Colonic mucosa (tissue), 4 donors: ENCODE results near the gene MATR3. TPM values are rescaled to one million over a fixed set of nuclear protein-coding genes. Genes with fewer than 3 reads are reported as not detected.
"Not testable (repeated sequence)": the region's sequence is repeated elsewhere in the genome, so short reads cannot be mapped to it uniquely, and the experiment has no call there.

Experiments used
- DNase-seq: peaks from one replicate; pipeline ENCODE4 v3.0.0-alpha.2; 2020
- H3K27ac ChIP-seq: fragments of 200-600 bp; one replicate; pipeline ENCODE4 v1.8.0; 2021
- H3K27me3 ChIP-seq: fragments of 200-600 bp; one replicate; pipeline ENCODE4 v1.8.0; 2021
- H3K36me3 ChIP-seq: fragments of 200-600 bp; one replicate; pipeline ENCODE4 v1.8.0; 2021
- H3K4me1 ChIP-seq: fragments of 200-600 bp; one replicate; pipeline ENCODE4 v1.8.0; 2021; ENCODE audit warnings: mild to moderate bottlenecking
- H3K4me3 ChIP-seq: fragments of 200-600 bp; one replicate; pipeline ENCODE4 v1.8.0; 2021
- H3K9ac ChIP-seq, 2 donors: one replicate each; pipeline ENCODE4 v1.7.0; 2013; ENCODE audit warnings: control low read depth in 2 of 2, low read depth in 2 of 2, low read length in 2 of 2
- H3K9me3 ChIP-seq: fragments of 200-600 bp; one replicate; pipeline ENCODE4 v1.8.0; 2021
- intact Hi-C: fragments of 100-400 bp; cut with DNase I; formaldehyde crosslinking; loops from one replicate; pipeline ENCODE4 v1.14.1; 2022
- total RNA-seq, 2 donors: library from RNA; stranded (reverse); fragmentation: NEBNext Ultra II Directional in 1 of 2; extraction: Animal tissue kit (Norgen Biotek cat#: 25700) in 1 of 2; gene quantifications; one replicate each; pipeline ENCODE4 v1.2.1, GENCODE V29; 2021
- TF ChIP-seq, protein P1 (sequence below): fragments of 200-600 bp; IDR thresholded peaks from one replicate; pipeline ENCODE4 v1.8.0; 2022; ENCODE audit warnings: antibody characterized with exemption, mild to moderate bottlenecking
- donor health status: healthy.
- donor health status: DM: no; HTN: no; CAD: no.
- donor health status: DM: no; HTN: no; CAD: no.

MATR3 gene
- total RNA-seq, 2 donors from 2014 or later = 105 to 128 TPM

DNA sequence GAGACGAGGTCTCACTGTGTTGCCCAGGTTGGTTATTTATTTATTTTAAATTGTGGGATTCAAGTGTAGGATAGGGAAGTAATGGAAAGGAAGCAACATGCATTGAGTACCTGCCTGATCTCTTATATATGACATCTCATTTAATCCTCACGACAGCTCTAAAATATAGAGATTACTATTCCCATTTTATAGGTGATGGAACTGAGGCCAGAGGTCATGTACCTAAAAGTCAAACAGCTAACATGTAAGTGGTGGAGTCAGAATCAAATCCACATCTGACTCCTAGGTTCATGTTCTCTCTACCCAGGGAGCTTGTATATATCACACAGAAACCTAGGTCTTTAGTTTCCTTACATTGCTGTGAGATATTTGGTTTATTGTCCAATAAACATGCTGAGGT is 26.1 kb upstream of the MATR3 start:
- no peaks in the 10 kb centered on the region for H3K9me3 ChIP-seq
- H3K4me1 ChIP-seq = peaks cover 10% of the 10 kb centered on the region
- DNase-seq = no peak
- H3K27me3 ChIP-seq = no peaks in the 10 kb centered on the region
- H3K27ac ChIP-seq = no peak overlapping the region
- no peak overlapping the region for H3K9ac ChIP-seq
- intact Hi-C loops = loop anchor here (10.0 kb wide), 1 partner anchor 173 kb away; no protein-coding TSS in a partner anchor
- no peaks in the 10 kb centered on the region for H3K36me3 ChIP-seq
- no peak overlapping the region for H3K4me3 ChIP-seq
- TF ChIP-seq, protein P1, sequence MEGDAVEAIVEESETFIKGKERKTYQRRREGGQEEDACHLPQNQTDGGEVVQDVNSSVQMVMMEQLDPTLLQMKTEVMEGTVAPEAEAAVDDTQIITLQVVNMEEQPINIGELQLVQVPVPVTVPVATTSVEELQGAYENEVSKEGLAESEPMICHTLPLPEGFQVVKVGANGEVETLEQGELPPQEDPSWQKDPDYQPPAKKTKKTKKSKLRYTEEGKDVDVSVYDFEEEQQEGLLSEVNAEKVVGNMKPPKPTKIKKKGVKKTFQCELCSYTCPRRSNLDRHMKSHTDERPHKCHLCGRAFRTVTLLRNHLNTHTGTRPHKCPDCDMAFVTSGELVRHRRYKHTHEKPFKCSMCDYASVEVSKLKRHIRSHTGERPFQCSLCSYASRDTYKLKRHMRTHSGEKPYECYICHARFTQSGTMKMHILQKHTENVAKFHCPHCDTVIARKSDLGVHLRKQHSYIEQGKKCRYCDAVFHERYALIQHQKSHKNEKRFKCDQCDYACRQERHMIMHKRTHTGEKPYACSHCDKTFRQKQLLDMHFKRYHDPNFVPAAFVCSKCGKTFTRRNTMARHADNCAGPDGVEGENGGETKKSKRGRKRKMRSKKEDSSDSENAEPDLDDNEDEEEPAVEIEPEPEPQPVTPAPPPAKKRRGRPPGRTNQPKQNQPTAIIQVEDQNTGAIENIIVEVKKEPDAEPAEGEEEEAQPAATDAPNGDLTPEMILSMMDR = no peak

DNA sequence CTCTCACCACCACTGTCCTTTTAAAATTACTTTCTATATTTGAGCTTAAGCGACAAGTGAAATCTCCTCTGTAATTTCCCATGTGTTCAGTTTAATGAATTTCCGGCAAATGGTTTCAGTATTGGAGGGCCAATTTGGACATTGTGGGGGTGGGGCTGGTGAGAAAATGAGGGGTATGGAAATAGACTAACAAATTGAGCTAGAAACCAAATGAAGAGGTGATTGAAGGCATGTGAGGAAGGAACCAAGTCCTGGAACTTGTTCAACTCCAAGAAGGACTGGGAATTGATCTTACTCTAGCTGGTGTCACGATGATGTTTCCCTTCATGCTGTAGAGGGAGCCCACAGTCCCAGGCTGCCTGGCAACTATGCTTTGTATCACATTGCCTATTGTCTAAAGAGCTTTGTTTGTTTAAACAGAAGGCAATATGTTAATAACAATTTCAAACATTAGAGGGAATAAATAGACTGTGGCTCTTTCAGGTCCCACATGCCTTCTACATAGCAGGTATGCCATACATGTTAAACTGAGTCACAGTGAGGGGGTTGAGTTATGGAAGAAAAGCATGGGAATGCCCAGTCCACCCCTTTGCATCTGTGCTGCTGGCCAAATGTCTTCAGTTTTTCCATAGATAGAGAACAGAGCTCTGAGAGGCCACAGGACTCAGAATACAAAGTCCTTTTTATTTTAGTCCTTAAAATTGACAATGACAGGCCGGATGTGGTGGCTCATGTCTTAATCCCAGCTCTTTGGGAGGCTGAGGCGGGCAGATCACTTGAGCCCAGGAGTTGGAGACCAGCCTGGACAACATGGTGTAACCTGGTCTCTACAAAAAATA is 25.0 kb upstream of the MATR3 start:
- DNase-seq = no peak
- intact Hi-C loops = loop anchor here (10.0 kb wide), 1 partner anchor 174 kb away; no protein-coding TSS in a partner anchor
- Histone ChIP-seq H3K36me3 (no peaks in the 10 kb centered on the region), H3K27me3 (no peaks in the 10 kb centered on the region), H3K4me3 (no peak overlapping the region), H3K4me1 (peaks cover 10% of the 10 kb centered on the region), H3K9ac (peak overlapping the region in 1 of 2 donors; percentile 5), H3K27ac (no peak overlapping the region), H3K9me3 (no peaks in the 10 kb centered on the region)
- TF ChIP-seq, protein P1 = no peak

DNA sequence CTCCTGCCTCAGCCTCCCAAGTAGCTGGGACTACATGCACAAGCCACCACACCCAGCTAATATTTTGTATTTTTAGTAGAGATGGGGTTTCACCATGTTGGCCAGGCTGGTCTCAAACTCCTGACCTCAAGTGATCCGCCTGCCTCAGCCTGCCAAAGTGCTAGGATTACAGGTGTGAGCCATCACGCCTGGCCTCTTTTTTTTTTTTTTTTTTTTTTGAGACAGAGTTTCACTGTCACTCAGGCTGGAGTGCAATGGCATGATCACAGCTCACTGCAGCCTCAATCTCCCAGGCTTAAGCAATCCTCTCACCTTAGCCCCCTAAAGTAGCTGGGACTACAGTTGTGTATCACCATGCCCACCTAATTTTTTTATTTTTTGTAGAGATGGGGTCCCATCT is 22.8 kb upstream of the MATR3 start:
- H3K9ac ChIP-seq, intact Hi-C loops, DNase-seq, H3K36me3 ChIP-seq, H3K9me3 ChIP-seq, H3K27me3 ChIP-seq, H3K4me3 ChIP-seq: not testable (repeated sequence)
- Histone ChIP-seq H3K4me1 (peaks cover 25% of the 10 kb centered on the region), H3K27ac (peak overlapping the region; percentile 39)

DNA sequence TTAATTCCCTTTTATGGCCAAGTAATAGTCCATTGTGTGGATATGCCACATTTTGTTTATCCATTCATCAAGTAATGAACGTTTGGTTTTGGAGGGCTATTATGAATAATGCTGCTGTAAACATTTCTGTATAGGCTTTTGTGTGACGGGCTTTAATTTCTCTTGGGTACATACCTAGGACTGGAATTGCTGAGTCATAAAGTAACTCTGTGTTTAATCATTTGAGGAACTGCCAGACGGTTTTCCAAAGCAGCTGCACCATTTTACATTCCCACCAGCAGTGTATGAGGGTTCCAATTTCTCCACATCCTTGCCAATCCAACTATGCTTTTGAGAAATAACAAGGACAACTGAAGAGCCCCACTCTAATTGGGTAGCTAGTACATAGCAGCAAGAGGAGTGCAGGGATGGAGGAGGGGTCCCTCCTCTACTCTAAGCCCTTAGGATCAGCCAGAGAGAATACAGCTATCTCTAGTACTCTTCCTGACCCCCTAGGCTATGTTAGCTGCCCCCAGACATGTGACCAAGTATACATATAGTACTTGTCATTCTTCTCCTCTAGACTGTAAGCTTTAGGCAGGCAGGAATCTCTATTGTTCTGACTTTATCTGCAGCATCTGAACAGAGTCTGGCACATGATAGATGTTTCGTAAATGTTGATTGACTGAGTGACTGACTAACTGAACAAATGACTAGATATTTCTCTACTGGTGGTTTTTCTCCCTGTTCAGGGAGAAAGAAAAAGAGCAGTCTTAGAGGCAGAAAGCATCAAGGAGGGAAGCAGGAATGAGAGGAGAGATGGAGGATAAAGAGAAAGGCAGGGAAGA is 22.1 kb upstream of the MATR3 start:
- TF ChIP-seq, protein P1 = no peak
- intact Hi-C loops = no loop called here
- no peak overlapping the region for H3K4me3 ChIP-seq
- no peak overlapping the region for H3K9ac ChIP-seq
- peak overlapping the region; percentile 39 for H3K27ac ChIP-seq
- peaks cover 25% of the 10 kb centered on the region for H3K4me1 ChIP-seq
- no peaks in the 10 kb centered on the region for H3K36me3 ChIP-seq
- H3K27me3 ChIP-seq = no peaks in the 10 kb centered on the region
- no peak for DNase-seq
- no peaks in the 10 kb centered on the region for H3K9me3 ChIP-seq

DNA sequence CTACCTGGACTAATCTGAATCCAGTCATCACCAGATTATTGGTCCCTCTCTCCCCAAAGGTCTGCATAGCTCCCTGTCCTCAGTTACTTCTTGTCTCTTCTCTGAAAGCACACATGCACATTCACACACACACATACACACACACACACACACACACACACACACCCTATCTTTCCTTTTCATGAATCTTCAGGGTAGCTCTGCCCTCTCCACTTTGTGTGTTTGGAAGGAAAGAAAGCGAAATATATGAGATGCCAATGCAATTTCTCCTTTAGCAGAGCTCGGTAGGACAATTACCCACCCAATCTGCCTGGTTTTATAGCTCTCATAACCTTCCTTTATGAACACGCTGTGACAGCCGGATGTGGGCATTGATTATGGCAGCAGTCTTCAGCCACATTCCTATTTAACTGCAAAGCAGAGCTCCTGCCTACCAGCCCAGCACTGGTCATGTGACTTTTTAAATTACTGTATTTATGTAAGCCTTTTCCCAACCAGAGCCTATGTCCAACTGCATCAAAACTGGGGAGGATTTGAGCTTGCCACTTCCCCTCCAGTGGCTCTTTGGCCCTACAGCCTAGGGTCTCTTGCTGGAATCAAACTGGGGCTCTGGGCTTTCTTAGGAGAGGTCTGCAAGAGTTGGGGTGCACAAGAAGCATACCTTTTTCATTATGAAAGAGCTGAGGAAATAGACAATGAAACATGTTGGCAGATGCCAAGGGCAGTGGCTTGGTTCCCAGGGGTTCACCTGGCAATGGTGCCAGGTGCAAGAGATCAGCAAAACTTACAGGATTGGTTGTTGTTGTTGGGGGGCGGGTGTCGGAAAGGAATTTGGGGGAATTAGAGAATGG is 20.8 kb upstream of the MATR3 start:
- TF ChIP-seq, protein P1 = no peak
- H3K4me3 ChIP-seq = no peak overlapping the region
- H3K4me1 ChIP-seq = peaks cover 25% of the 10 kb centered on the region
- no peaks in the 10 kb centered on the region for H3K36me3 ChIP-seq
- peak overlapping the region; percentile 64 for H3K27ac ChIP-seq
- no peaks in the 10 kb centered on the region for H3K9me3 ChIP-seq
- H3K27me3 ChIP-seq = no peaks in the 10 kb centered on the region
- peak overlapping the region; percentile 44 to 97 for H3K9ac ChIP-seq
- intact Hi-C loops = no loop called here
- peak; percentile 85 for DNase-seq
